ENCODE results near the gene CNTN6.

- no peak for TF ChIP-seq DMTF1 (CRISPR knock-in tag; IDR thresholded peaks at IDR 0.05)
- no peak for TF ChIP-seq PTBP1 (IDR thresholded peaks at IDR 0.05; ENCODE audit: low read depth, low read length, poor library complexity, severe bottlenecking)
- no peak for TF ChIP-seq RARG (CRISPR knock-in tag; IDR thresholded peaks at IDR 0.05; ENCODE audit: low read depth)
- no peak for TF ChIP-seq ZNF609 (CRISPR knock-in tag; IDR thresholded peaks at IDR 0.05; ENCODE audit: borderline replicate concordance)
- TF ChIP-seq ZFAT (CRISPR knock-in tag; conservative IDR thresholded peaks at IDR 0.05), result no peak
- no peak for TF ChIP-seq ZNF274 (CRISPR knock-in tag; IDR thresholded peaks at IDR 0.05)
- no peak for TF ChIP-seq TCF7 (IDR thresholded peaks at IDR 0.05; ENCODE audit: low read depth)
- TF ChIP-seq NFE2L2 (IDR thresholded peaks at IDR 0.05; ENCODE audit: low read length), result no peak
- no peak for TF ChIP-seq CTCF (CRISPR knock-in tag; IDR thresholded peaks at IDR 0.05)
Measured at GRCh38 chr3:1272546-1273265, 179.9 kb downstream of the CNTN6 start.
